ENCODE measurements around the gene NADSYN1.

DNA sequence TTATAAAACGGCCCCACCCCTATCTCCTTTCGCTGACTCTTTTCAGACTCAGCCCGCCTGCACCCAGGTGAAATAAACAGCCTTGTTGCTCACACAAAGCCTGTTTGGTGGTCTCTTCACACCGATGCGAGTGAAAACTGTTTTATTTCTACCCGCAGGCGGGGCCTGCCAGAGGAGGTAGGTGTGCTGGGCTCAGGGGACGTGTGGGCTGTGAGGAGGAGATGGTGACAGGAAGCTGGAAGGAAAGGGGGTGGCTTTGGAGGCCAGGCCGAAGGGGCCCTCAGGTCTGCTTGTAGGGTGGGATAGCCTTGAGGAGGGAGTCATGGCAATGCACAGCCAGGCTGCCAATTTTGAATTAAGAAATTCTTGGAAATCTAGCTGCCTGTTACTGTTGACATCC is 52.8 kb downstream of the NADSYN1 start:
- TF ChIP-seq, protein P1, sequence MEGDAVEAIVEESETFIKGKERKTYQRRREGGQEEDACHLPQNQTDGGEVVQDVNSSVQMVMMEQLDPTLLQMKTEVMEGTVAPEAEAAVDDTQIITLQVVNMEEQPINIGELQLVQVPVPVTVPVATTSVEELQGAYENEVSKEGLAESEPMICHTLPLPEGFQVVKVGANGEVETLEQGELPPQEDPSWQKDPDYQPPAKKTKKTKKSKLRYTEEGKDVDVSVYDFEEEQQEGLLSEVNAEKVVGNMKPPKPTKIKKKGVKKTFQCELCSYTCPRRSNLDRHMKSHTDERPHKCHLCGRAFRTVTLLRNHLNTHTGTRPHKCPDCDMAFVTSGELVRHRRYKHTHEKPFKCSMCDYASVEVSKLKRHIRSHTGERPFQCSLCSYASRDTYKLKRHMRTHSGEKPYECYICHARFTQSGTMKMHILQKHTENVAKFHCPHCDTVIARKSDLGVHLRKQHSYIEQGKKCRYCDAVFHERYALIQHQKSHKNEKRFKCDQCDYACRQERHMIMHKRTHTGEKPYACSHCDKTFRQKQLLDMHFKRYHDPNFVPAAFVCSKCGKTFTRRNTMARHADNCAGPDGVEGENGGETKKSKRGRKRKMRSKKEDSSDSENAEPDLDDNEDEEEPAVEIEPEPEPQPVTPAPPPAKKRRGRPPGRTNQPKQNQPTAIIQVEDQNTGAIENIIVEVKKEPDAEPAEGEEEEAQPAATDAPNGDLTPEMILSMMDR (IDR thresholded peaks at IDR 0.05) = no peak
- TF ChIP-seq POLR2A (IDR thresholded peaks at IDR 0.05) = no peak
- no peak for TF ChIP-seq EP300 (IDR thresholded peaks at IDR 0.05)

Measured in tibial nerve (tissue), 4 donors.